Measurements from ENCODE around the gene SMARCC1. TPM values are rescaled to one million over a fixed set of nuclear protein-coding genes. Genes with fewer than 3 reads are reported as not detected.

SMARCC1 gene
- total RNA-seq, 1 donor from 2014 or later, result 77.0 TPM

- ATAC-seq (no peak), DNase-seq (ENCODE audit: low spot score) (peak; percentile 59)
These were observed 202.7 kb downstream of the SMARCC1 start, which contains the start of gene CSPG5 for GRCh38 chr3:47578691-47579632. CSPG5 (minus strand) TSS chr3:47578865; CDS start chr3:47578693, 172 bp downstream.

GRCh38 chr3:47578119-47578632 lies 203.5 kb downstream of the SMARCC1 start:
- peak; percentile 63 for DNase-seq (ENCODE audit: low spot score)
- intact Hi-C loops (cut with DNase I), result no loop called here

More at GRCh38 chr3:47578691-47579632, 202.7 kb downstream of the SMARCC1 start, which contains the start of gene CSPG5:
- intact Hi-C loops (cut with DNase I), result no loop called here

DNA sequence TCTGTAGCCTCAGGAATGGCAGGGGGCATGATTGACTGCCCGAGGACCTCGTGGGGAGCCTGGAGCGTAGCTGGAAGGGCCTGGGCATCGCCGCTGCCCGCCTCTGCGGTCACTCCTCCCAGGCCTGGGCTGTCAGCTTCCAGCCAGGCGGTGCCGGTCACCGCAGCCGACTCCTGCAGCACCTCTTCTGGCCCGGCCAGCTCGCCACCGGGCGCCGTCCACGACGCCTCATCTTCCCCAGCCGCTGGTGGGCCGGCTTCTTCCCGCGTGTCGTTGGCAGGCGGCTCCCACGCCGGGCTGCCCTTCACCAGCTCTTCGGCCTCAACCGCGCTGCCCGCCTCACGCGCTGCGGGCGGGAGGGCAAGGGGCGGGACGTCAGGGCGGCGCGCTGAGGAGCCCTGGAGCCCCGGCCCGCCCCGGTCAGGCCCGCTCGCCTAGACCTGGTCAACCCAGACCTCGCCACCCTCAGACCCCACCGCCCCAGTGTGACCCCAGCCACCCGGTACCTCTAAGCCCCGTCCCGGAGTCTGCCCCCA lies 204.0 kb downstream of the SMARCC1 start:
- ATAC-seq (peak; percentile 48), DNase-seq (ENCODE audit: low spot score) (no peak)
- intact Hi-C loops (cut with DNase I), result no loop called here

More at GRCh38 chr3:47578119-47578632, 203.5 kb downstream of the SMARCC1 start:
- peak; percentile 77 for ATAC-seq

GRCh38 chr3:47573190-47574172 lies 208.2 kb downstream of the SMARCC1 start:
- ATAC-seq (no peak), DNase-seq (ENCODE audit: low spot score) (no peak)
- intact Hi-C loops (cut with DNase I), result no loop called here

DNA sequence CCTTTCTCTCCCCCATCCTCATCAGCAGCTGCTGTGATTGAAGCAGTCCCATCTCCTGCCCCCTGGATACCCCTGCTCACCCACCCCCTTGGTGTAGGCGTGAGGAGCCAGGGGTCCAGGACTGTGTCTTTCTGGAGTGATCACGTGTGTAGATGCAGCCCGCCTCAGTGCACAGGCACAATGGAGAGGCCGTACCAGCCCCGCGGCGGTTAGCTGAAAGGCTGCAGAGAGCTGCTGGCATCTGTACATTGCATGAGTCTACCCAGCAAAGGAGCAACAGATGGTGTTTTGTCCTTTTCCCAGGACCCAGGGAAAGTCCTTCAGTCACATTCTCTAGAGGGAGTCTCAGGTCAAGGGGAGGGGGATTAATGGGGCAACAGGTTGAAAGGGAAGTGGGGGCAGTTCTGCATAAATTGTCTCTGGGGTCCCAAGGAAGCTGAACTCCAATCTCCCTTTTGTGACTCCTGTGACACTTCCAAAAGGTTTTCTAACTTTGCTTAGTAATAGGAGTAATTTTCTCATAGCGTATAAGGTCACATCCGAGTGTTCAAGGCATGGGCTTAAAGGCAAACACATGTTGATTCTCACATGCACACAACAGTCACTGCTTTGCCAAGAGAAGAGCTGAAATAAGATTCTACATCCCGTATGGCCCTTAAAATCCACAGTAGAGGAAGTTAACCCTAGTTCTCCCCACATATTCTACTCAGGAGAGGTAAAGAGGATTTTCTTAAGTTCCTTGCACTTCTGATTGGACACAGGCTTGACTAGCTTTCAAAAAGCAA lies 210.1 kb downstream of the SMARCC1 start:
- no peak for ATAC-seq

GRCh38 chr3:47568901-47569300 lies 212.8 kb downstream of the SMARCC1 start:
- no peak for DNase-seq (ENCODE audit: low spot score)
- ATAC-seq, result no peak
- intact Hi-C loops (cut with DNase I), result no loop called here

More for the DNA sequence above, 210.1 kb downstream of the SMARCC1 start:
- intact Hi-C loops (cut with DNase I), result no loop called here
- no peak for DNase-seq (ENCODE audit: low spot score)

- DNase-seq (ENCODE audit: low spot score), result no peak
- intact Hi-C loops (cut with DNase I), result no loop called here
- no peak for ATAC-seq
These were observed 214.5 kb downstream of the SMARCC1 start for GRCh38 chr3:47567149-47567548.

- DNase-seq (ENCODE audit: low spot score) (no peak), ATAC-seq (no peak)
- intact Hi-C loops (cut with DNase I), result no loop called here
These were observed 215.0 kb downstream of the SMARCC1 start for GRCh38 chr3:47566667-47567066.

GRCh38 chr3:47565734-47566550 lies 215.8 kb downstream of the SMARCC1 start:
- DNase-seq (ENCODE audit: low spot score) (no peak), ATAC-seq (no peak)
- intact Hi-C loops (cut with DNase I), result no loop called here

DNA sequence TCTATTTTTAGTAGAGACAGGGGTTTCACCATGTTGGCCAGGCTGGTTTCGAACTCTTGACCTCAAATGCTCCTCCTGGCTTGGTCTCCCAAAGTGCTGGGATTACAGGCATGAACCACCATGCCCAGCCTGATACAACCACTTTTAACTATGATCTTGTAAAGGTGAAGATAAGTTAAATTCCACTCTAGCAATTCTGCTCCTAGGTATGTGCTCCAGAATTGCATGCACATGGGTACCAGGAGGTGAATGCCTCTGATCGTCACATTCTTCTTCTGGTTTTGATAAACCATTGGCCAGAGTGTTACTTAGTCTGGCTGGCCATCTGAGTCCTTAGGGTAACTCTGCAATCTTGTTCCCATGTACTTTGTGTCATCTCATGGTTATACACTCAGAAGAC lies 225.3 kb downstream of the SMARCC1 start:
- intact Hi-C loops (cut with DNase I), result no loop called here
- ATAC-seq, result no peak
- DNase-seq (ENCODE audit: low spot score), result no peak

DNA sequence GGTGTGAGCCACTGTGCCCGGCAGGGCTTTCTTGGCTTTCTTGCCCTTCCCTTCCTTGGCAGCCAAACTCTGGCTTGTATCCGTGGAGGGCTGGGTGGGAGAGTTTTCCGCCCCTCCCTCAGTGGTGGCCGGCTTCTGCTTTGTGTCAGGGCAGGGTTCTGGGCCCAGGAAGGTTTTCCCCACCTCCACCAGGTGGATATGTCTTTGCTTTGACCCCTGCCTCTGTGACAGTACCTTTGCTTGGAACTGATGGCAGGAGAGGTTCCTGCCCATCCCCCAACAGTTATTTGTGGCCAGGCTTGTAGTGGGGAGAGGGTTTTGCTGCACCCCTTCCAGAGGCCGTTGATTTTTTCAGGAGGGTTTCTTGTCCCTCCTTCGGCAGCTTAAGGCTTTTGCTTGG lies 227.4 kb downstream of the SMARCC1 start:
- no peak for ATAC-seq

DNA sequence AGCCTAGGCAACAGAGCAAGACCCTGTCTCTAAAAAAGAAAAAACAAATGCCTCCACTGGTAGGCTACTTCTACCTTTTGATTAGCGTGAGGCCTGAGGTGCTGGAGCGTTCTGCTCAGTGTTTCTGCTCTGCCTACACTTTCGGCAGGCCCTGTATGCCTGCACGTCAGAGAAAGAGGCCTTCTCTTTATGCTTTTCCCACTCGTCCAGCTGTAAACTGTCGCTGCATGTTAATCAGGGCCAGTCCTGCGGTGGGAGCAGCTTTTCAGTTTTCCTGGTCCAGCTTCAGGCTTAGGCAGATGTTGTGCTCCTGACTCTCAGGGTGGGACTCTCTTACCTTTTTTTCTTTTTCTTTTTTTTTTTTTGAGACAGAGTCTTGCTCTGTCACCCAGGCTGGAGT lies 228.3 kb downstream of the SMARCC1 start:
- ATAC-seq, result no peak
- intact Hi-C loops (cut with DNase I), result no loop called here
- DNase-seq (ENCODE audit: low spot score), result no peak

More for the DNA sequence above, 227.4 kb downstream of the SMARCC1 start:
- DNase-seq (ENCODE audit: low spot score), result no peak
- intact Hi-C loops (cut with DNase I), result no loop called here

DNA sequence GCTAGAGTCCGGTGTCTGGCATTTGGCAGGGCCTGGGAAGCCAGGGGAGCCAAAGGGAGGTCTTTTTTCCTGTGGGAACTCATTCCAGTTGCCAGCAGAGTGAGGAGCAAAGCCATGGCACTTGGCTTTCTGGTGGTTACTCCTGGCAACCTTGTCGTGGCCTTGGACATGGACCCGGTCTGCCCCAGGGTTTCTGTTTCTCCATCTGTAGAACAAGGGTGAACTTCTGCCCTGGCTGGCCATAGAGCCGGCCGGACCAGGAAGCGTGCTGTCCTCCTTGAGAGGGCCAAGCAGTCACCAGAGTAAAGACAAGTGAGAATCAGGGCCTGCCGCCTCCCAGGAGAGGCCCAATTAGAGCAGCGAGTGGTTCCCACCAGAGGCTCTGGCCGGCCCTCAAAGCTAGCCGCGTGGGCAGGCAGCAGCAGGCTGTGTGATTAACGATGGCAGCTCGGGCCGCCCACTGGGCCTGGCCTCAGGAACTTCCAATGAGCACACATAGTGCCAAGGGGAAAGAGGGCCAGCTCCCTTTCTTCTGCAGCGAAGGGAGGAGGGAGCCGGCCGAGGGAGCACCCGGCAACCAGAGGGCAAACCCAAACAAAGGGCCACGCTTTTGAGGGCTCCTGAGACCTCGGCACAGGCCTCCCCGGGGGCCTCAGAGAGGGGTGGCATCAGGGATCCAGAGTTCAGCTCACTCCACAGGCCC lies 239.1 kb downstream of the SMARCC1 start:
- intact Hi-C loops (cut with DNase I), result no loop called here
- peak; percentile 79 for ATAC-seq

GRCh38 chr3:47541583-47542108 lies 240.0 kb downstream of the SMARCC1 start:
- intact Hi-C loops (cut with DNase I), result no loop called here
- ATAC-seq (no peak), DNase-seq (ENCODE audit: low spot score) (no peak)

More for the DNA sequence above, 239.1 kb downstream of the SMARCC1 start:
- peak; percentile 61 for DNase-seq (ENCODE audit: low spot score)

GRCh38 chr3:47540281-47540680 lies 241.4 kb downstream of the SMARCC1 start:
- no peak for ATAC-seq
- intact Hi-C loops (cut with DNase I), result no loop called here
- no peak for DNase-seq (ENCODE audit: low spot score)

DNA sequence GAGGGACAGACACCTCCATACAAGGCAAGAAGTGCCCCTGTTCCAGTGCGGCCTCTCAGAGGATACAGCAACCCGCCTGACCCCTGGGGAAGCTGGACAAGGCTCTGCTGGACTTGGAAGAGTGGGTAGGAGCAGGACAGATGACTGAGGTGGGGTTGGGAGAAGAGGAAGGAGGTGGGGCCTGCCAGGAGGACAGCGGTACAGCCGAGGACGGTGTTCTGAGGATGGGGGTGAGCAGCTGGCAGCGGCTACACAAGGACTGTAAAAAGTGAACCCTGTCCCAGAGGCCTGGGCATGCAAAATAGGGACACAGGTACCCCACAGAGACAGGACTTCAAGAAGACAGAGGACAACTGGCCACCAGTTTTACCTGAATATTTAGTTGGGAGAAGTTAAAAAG lies 244.7 kb downstream of the SMARCC1 start:
- ATAC-seq, result no peak
- no peak for DNase-seq (ENCODE audit: low spot score)

More for the DNA sequence above, 244.7 kb downstream of the SMARCC1 start:
- intact Hi-C loops (cut with DNase I), result no loop called here

All from sciatic nerve (tissue), 2 donors.